HepG2 (cell line): ENCODE data around the gene SLC25A15. TPM values are rescaled to one million over a fixed set of nuclear protein-coding genes. Genes with fewer than 3 reads are reported as not detected.

Experiments used
- ASH2L ChIP-seq: fragments of 300-600, 200-600 bp; sonication (generic); IDR thresholded peaks from 2 replicates; pipeline ENCODE4 v1.7.0; 2017; ENCODE audit warnings: low read depth, mild to moderate bottlenecking, moderate library complexity, mixed read lengths, low read length; ENCODE audit not compliant: insufficient read length
- KAT8 ChIP-seq: IDR thresholded peaks from 2 replicates; pipeline ENCODE4 v1.6.1; 2016; ENCODE audit warnings: missing genetic modification reagents, missing compliant biosample characterization
- KDM5A ChIP-seq: fragments of 200-600 bp; sonication (generic); IDR thresholded peaks from 2 replicates; pipeline ENCODE4 v1.7.0; 2018; ENCODE audit warnings: antibody characterized with exemption, mild to moderate bottlenecking, low read length, borderline replicate concordance
- SIN3B ChIP-seq: fragments of 150-350 bp; IDR thresholded peaks from 2 replicates; pipeline ENCODE4 v1.6.1; 2014; ENCODE audit warnings: low read length
- ZNF770 ChIP-seq: sonication (generic); formaldehyde crosslinking; IDR thresholded peaks from 2 replicates; pipeline ENCODE4 v1.5.0; 2020; ENCODE audit warnings: mild to moderate bottlenecking, missing genetic modification reagents
- polyA plus RNA-seq, 8 experiments: library from polyadenylated mRNA; depleted of rRNA in 3 of 8; stranded (reverse) in 7 of 8; unstranded in 1 of 8; fragments of >200 nt; fragmentation: Illumina TruSeq in 4 of 8; extraction: Trizol in 4 of 8; gene quantifications; 2 replicates each; pipeline versions ENCODE4 v1.2.1 to v1.2.3, GENCODE V29; 2011 to 2016; ENCODE audit warnings: low read depth in 4 of 8, missing spikeins in 1 of 8, mixed read lengths in 1 of 8; ENCODE audit not compliant: insufficient read depth in 1 of 8
- total RNA-seq, 5 experiments: library from RNA; depleted of rRNA; stranded (reverse); fragments of >200 nt; fragmentation: Illumina TruSeq; extraction: Trizol; gene quantifications; 2 replicates each; pipeline ENCODE4 v1.2.3, GENCODE V29; 2016; ENCODE audit warnings: low read depth in 1 of 5
- TF ChIP-seq, protein P1 (sequence below): sonication (generic); formaldehyde crosslinking; IDR thresholded peaks from 2 replicates; pipeline ENCODE4 v1.4.0; 2020; ENCODE audit warnings: missing genetic modification reagents
- TF ChIP-seq, protein P2 (sequence below): sonication (generic); formaldehyde crosslinking; IDR thresholded peaks from 2 replicates; pipeline ENCODE4 v1.5.1; 2020; ENCODE audit warnings: missing genetic modification reagents, mild to moderate bottlenecking, borderline replicate concordance

Gene SLC25A15
- total and polyA plus RNA-seq, 2 of the 13 experiments (the other 11 are each of a cell fraction or from before 2014, with no cell fraction given): 17.3 to 39.1 TPM

DNA sequence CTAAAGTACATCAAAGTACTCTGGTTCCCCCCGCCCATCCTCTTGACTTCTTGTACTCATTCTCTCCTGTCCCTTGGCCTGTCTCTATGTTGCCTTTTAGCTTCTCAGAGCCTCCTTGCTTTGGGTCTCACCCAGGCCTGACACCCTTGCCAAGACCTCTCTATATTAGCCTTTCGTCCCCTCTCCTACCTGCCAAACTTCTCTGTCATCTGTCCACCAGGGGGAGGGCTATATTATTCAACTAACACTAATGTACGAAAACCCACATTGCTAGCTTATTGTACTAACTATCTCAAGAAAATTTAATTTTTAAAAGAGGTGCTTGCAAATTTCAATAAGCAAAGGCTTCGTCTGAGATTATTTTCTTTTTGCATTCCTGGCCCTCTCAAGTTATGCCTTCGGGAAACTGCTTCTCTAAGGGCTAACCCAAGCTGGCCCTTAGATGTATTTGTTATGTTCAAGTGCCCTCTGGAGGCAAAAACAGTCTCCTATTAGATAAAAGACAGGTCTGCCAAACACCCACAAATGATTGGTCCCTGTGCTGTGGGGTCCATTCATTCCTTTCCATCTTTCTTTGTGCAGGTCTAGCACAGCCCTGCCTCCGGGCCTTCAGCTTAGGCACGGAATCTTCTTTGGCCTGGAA, 12.1 kb upstream of the SLC25A15 start (continued):
- TF ChIP-seq ASH2L (peak; percentile 47), KDM5A (peak; percentile 77; the same call in 1 of the 2 replicates), SIN3B (no peak), ZNF770 (CRISPR knock-in tag) (no peak), KAT8 (CRISPR knock-in tag) (0 out of 2 replicates have a peak, but pooled peaks have one; percentile 2)
- TF ChIP-seq, protein P1, sequence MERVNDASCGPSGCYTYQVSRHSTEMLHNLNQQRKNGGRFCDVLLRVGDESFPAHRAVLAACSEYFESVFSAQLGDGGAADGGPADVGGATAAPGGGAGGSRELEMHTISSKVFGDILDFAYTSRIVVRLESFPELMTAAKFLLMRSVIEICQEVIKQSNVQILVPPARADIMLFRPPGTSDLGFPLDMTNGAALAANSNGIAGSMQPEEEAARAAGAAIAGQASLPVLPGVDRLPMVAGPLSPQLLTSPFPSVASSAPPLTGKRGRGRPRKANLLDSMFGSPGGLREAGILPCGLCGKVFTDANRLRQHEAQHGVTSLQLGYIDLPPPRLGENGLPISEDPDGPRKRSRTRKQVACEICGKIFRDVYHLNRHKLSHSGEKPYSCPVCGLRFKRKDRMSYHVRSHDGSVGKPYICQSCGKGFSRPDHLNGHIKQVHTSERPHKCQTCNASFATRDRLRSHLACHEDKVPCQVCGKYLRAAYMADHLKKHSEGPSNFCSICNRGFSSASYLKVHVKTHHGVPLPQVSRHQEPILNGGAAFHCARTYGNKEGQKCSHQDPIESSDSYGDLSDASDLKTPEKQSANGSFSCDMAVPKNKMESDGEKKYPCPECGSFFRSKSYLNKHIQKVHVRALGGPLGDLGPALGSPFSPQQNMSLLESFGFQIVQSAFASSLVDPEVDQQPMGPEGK (CRISPR knock-in tag): no peak
- TF ChIP-seq, protein P2, sequence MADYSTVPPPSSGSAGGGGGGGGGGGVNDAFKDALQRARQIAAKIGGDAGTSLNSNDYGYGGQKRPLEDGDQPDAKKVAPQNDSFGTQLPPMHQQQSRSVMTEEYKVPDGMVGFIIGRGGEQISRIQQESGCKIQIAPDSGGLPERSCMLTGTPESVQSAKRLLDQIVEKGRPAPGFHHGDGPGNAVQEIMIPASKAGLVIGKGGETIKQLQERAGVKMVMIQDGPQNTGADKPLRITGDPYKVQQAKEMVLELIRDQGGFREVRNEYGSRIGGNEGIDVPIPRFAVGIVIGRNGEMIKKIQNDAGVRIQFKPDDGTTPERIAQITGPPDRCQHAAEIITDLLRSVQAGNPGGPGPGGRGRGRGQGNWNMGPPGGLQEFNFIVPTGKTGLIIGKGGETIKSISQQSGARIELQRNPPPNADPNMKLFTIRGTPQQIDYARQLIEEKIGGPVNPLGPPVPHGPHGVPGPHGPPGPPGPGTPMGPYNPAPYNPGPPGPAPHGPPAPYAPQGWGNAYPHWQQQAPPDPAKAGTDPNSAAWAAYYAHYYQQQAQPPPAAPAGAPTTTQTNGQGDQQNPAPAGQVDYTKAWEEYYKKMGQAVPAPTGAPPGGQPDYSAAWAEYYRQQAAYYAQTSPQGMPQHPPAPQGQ (CRISPR knock-in tag): no peak
